ENCODE data around the gene DSG4. TPM values are rescaled to one million over a fixed set of nuclear protein-coding genes. Genes with fewer than 3 reads are reported as not detected.

The DSG4 gene
- total RNA-seq, 1 experiment from 2014 or later, result 0.07 TPM

DNA sequence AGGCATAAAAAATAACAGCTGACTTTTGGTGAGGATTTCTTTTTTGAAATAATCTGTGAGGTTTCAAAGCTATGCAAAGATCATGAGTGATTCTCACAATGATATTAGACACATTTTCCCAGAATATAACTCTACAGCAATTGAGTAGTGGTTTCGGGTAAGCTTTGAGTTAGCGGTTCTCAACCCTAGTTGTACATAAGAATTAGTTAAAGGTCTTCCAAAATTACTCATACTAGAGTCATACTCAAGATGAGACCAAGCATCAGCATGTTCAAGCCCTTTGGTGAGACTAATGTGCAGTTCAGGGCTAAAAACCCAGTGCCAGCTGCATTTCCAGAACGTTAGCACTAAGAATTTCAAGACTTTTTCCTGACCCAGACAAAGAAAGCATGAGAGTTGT is 31.1 kb downstream of the DSG4 start:
- BruUV-seq (replicated peaks), result no TSS peak
- no peak for DNase-seq (ENCODE audit: low read depth, low spot score)
- intact Hi-C loops (cut with micrococcal nuclease), result no loop called here
- H3K79me2 ChIP-seq (ENCODE audit: insufficient read depth, low read length), result no peaks in the 10 kb centered on the region
- TF ChIP-seq EGR1 (IDR thresholded peaks at IDR 0.05; ENCODE audit: low read depth) (no peak), EZH2 (IDR thresholded peaks at IDR 0.05) (no peak), TCF7L2 (IDR thresholded peaks at IDR 0.05; ENCODE audit: borderline replicate concordance, extremely low read depth, insufficient read depth, insufficient read length) (no peak)
- TF ChIP-seq, protein P1, sequence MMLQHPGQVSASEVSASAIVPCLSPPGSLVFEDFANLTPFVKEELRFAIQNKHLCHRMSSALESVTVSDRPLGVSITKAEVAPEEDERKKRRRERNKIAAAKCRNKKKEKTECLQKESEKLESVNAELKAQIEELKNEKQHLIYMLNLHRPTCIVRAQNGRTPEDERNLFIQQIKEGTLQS (IDR thresholded peaks at IDR 0.05), result no peak
- H4K20me1 ChIP-seq (ENCODE audit: insufficient read depth), result no peaks in the 10 kb centered on the region
- no peaks in the 10 kb centered on the region for H3K4me1 ChIP-seq (ENCODE audit: control insufficient read depth in 1 of 2, insufficient read depth in 2 of 2, low read length in 2 of 2)
- H3K4me2 ChIP-seq (ENCODE audit: low read length), result no peak overlapping the region
- no peaks in the 10 kb centered on the region for H3K9me3 ChIP-seq (ENCODE audit: control insufficient read depth in 1 of 2, insufficient read depth in 1 of 2, low read depth in 1 of 2, low read length in 2 of 2)
- ChIA-PET CTCF (no interaction called here), RAD21 (ENCODE audit: low non-redundant PET in 1 of 2, low total read pairs in 2 of 2, uncharacterized antibody in 2 of 2, unreplicated experiment in 2 of 2) (no interaction called here), POLR2A (no interaction called here)
- no peaks in the 10 kb centered on the region for H3K27me3 ChIP-seq (ENCODE audit: insufficient read depth, low read length)
- H3K4me3 ChIP-seq (replicated peaks in 1 of 2; ENCODE audit: low read depth in 1 of 2, low read length in 2 of 2), result no peak overlapping the region
- H3K27ac ChIP-seq (ENCODE audit: low read depth, low read length), result no peak overlapping the region
- no peak overlapping the region for H3K9ac ChIP-seq (ENCODE audit: low read length)
- H3K36me3 ChIP-seq (ENCODE audit: control insufficient read depth in 1 of 2, insufficient read depth in 2 of 2, low read length in 2 of 2), result no peaks in the 10 kb centered on the region
- ATAC-seq, result no peak
- no peak overlapping the region for H2AFZ ChIP-seq (ENCODE audit: low read depth, low read length, poor library complexity, severe bottlenecking)
- no peaks in the 10 kb centered on the region for H3K9me2 ChIP-seq (ENCODE audit: insufficient read depth)

DNA sequence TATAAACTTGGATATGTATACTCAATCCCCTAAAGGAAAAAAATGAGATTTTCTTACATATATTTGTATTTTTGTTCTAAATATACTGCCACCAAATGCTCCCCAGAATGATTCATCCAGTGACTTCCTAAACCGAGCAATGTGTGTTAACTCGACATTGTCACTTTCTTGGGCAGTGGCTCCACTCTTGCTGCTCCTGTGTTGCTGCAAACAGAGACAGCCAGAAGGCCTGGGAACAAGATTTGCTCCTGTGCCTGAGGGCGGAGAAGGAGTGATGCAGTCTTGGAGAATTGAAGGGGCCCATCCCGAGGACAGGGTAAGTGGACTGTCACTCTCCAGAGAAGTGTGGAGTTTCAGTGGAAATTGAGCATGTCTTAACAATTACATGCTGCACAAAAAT is 32.7 kb downstream of the DSG4 start:
- Histone ChIP-seq H3K4me1 (ENCODE audit: control insufficient read depth in 1 of 2, insufficient read depth in 2 of 2, low read length in 2 of 2) (no peaks in the 10 kb centered on the region), H3K4me3 (replicated peaks in 1 of 2; ENCODE audit: low read depth in 1 of 2, low read length in 2 of 2) (no peak overlapping the region), H2AFZ (ENCODE audit: low read depth, low read length, poor library complexity, severe bottlenecking) (no peak overlapping the region), H3K27me3 (ENCODE audit: insufficient read depth, low read length) (no peaks in the 10 kb centered on the region), H3K9me3 (ENCODE audit: control insufficient read depth in 1 of 2, insufficient read depth in 1 of 2, low read depth in 1 of 2, low read length in 2 of 2) (no peaks in the 10 kb centered on the region), H3K36me3 (ENCODE audit: control insufficient read depth in 1 of 2, insufficient read depth in 2 of 2, low read length in 2 of 2) (no peaks in the 10 kb centered on the region), H4K20me1 (ENCODE audit: insufficient read depth) (no peaks in the 10 kb centered on the region), H3K9ac (ENCODE audit: low read length) (no peak overlapping the region), H3K79me2 (ENCODE audit: insufficient read depth, low read length) (no peaks in the 10 kb centered on the region), H3K27ac (ENCODE audit: low read depth, low read length) (no peak overlapping the region), H3K9me2 (ENCODE audit: insufficient read depth) (no peaks in the 10 kb centered on the region), H3K4me2 (ENCODE audit: low read length) (no peak overlapping the region)
- intact Hi-C loops (cut with micrococcal nuclease), result no loop called here
- ChIA-PET POLR2A (no interaction called here), CTCF (no interaction called here), RAD21 (ENCODE audit: low non-redundant PET in 1 of 2, low total read pairs in 2 of 2, uncharacterized antibody in 2 of 2, unreplicated experiment in 2 of 2) (no interaction called here)
- ATAC-seq, result no peak
- TF ChIP-seq EZH2phosphoT487 (IDR thresholded peaks at IDR 0.05; ENCODE audit: borderline replicate concordance) (no peak), SRF (IDR thresholded peaks at IDR 0.05; ENCODE audit: low read depth) (no peak), EGR1 (IDR thresholded peaks at IDR 0.05; ENCODE audit: low read depth) (no peak), TCF7L2 (IDR thresholded peaks at IDR 0.05; ENCODE audit: borderline replicate concordance, extremely low read depth, insufficient read depth, insufficient read length) (no peak), EZH2 (IDR thresholded peaks at IDR 0.05) (no peak), POLR2A (IDR thresholded peaks at IDR 0.05; ENCODE audit: borderline replicate concordance, extremely low read depth, insufficient read depth, insufficient read length) (no peak), SIN3A (IDR thresholded peaks at IDR 0.05; ENCODE audit: low read depth) (no peak), ZNF274 (IDR thresholded peaks at IDR 0.05; ENCODE audit: low read depth, low read length) (no peak), CBX3 (IDR thresholded peaks at IDR 0.05; ENCODE audit: low read depth) (no peak), ZFX (IDR thresholded peaks at IDR 0.05) (no peak), ELF1 (IDR thresholded peaks at IDR 0.05; ENCODE audit: borderline replicate concordance, low read depth) (no peak), CEBPB (IDR thresholded peaks at IDR 0.05; ENCODE audit: low read depth) (no peak), YY1 (IDR thresholded peaks at IDR 0.05; ENCODE audit: extremely low read depth, insufficient replicate concordance, low read depth, low read length) (no peak)
- TF ChIP-seq, protein P1 (IDR thresholded peaks at IDR 0.05), result no peak
- TF ChIP-seq, protein P2, sequence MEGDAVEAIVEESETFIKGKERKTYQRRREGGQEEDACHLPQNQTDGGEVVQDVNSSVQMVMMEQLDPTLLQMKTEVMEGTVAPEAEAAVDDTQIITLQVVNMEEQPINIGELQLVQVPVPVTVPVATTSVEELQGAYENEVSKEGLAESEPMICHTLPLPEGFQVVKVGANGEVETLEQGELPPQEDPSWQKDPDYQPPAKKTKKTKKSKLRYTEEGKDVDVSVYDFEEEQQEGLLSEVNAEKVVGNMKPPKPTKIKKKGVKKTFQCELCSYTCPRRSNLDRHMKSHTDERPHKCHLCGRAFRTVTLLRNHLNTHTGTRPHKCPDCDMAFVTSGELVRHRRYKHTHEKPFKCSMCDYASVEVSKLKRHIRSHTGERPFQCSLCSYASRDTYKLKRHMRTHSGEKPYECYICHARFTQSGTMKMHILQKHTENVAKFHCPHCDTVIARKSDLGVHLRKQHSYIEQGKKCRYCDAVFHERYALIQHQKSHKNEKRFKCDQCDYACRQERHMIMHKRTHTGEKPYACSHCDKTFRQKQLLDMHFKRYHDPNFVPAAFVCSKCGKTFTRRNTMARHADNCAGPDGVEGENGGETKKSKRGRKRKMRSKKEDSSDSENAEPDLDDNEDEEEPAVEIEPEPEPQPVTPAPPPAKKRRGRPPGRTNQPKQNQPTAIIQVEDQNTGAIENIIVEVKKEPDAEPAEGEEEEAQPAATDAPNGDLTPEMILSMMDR (IDR thresholded peaks at IDR 0.05 in 2 of 3, conservative IDR thresholded peaks at IDR 0.05 in 1 of 3; ENCODE audit: borderline replicate concordance in 1 of 3, insufficient read depth in 1 of 3, low read depth in 2 of 3, low read length in 2 of 3), result no peak
- TF ChIP-seq, protein P3, sequence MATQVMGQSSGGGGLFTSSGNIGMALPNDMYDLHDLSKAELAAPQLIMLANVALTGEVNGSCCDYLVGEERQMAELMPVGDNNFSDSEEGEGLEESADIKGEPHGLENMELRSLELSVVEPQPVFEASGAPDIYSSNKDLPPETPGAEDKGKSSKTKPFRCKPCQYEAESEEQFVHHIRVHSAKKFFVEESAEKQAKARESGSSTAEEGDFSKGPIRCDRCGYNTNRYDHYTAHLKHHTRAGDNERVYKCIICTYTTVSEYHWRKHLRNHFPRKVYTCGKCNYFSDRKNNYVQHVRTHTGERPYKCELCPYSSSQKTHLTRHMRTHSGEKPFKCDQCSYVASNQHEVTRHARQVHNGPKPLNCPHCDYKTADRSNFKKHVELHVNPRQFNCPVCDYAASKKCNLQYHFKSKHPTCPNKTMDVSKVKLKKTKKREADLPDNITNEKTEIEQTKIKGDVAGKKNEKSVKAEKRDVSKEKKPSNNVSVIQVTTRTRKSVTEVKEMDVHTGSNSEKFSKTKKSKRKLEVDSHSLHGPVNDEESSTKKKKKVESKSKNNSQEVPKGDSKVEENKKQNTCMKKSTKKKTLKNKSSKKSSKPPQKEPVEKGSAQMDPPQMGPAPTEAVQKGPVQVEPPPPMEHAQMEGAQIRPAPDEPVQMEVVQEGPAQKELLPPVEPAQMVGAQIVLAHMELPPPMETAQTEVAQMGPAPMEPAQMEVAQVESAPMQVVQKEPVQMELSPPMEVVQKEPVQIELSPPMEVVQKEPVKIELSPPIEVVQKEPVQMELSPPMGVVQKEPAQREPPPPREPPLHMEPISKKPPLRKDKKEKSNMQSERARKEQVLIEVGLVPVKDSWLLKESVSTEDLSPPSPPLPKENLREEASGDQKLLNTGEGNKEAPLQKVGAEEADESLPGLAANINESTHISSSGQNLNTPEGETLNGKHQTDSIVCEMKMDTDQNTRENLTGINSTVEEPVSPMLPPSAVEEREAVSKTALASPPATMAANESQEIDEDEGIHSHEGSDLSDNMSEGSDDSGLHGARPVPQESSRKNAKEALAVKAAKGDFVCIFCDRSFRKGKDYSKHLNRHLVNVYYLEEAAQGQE (IDR thresholded peaks at IDR 0.05; ENCODE audit: low read depth), result no peak
- DNase-seq (ENCODE audit: low read depth, low spot score), result no peak
- no TSS peak for BruUV-seq (replicated peaks)
